HepG2 (cell line): ENCODE measurements around the gene KCTD14. TPM values are rescaled to one million over a fixed set of nuclear protein-coding genes. Genes with fewer than 3 reads are reported as not detected.
A peak's percentile ranks its signal among the peaks of the same experiment; 100 is the strongest.

Source experiments
- ATAC-seq: fragments of 200-7000 bp; cut with Tn5 transposase; 3 replicates; pipeline ENCODE4 v1.9.1; 2020; ENCODE audit warnings: mild to moderate bottlenecking, moderate library complexity
- BruUV-seq: library from RNA; stranded (reverse); fragments of 400-500 nt; replicated peaks from 2 replicates; lab custom pipeline; 2021; lab: Mats Ljungman, UMichigan
- CTCF ChIA-PET: fragments of 300-600 bp; formaldehyde crosslinking; extraction: SDS; loops from one replicate; lab custom pipeline; 2021; ENCODE audit warnings: low total read pairs, inconsistent platforms, low intra/inter-chr PET ratio; lab: Yijun Ruan, JAX
- POLR2A ChIA-PET: fragments of 350-600 bp; sonication (Branson Sonifier 250); formaldehyde crosslinking; loops from one replicate; lab custom pipeline; 2020; ENCODE audit warnings: antibody characterized with exemption, inconsistent platforms; lab: Yijun Ruan, JAX
- DNase-seq: peaks from one replicate; pipeline ENCODE4 v3.0.0-alpha.2; 2015; ENCODE audit warnings: low spot score
- FAIRE-seq: peaks from 3 replicates; lab custom pipeline; 2011; peaks lifted over from hg19 to GRCh38; lab: Jason Lieb, UNC
- H2AFZ ChIP-seq: one replicate; pipeline ENCODE4 v1.6.1; 2011; ENCODE audit warnings: low read length, inconsistent platforms
- H3K27ac ChIP-seq: fragments of 300-600 bp; 3 replicates; pipeline ENCODE4 v1.8.0; 2011; ENCODE audit warnings: mixed run types, mild to moderate bottlenecking, mixed read lengths, low read length, inconsistent platforms; ENCODE audit not compliant: insufficient read depth; ENCODE audit errors: extremely low read length
- H3K27me3 ChIP-seq, 2 experiments: fragments of 200-600 bp in 1 of 2; 2 replicates in 1 of 2; 3 replicates in 1 of 2; pipeline versions ENCODE4 v1.6.0 to v1.8.0; 2011; ENCODE audit warnings: low read length in 2 of 2, mild to moderate bottlenecking in 2 of 2, moderate library complexity in 2 of 2, inconsistent platforms in 1 of 2; ENCODE audit not compliant: insufficient read depth in 2 of 2, control insufficient read depth in 1 of 2
- H3K36me3 ChIP-seq, 2 experiments: fragments of 200-600 bp in 1 of 2; replicated peaks in 1 of 2; 2 replicates in 1 of 2; 3 replicates in 1 of 2; pipeline versions ENCODE4 v1.5.1 to v1.8.0; 2011; ENCODE audit warnings: low read length in 2 of 2, inconsistent platforms in 1 of 2; ENCODE audit not compliant: insufficient read depth in 2 of 2, control insufficient read depth in 1 of 2
- H3K4me1 ChIP-seq: 2 replicates; pipeline ENCODE4 v1.5.1; 2012; ENCODE audit warnings: low read length, inconsistent platforms; ENCODE audit not compliant: insufficient read depth
- H3K4me2 ChIP-seq: 2 replicates; pipeline ENCODE4 v1.6.0; 2011; ENCODE audit warnings: low read depth, low read length, inconsistent platforms
- H3K4me3 ChIP-seq, 3 experiments: fragments of 200-600 bp in 1 of 3; sonication (generic), shearing (Covaris generic) in 1 of 3; replicated peaks in 1 of 3; 2 replicates each; pipeline ENCODE4 v1.5.1; 2011 to 2016; ENCODE audit warnings: low read length in 3 of 3, inconsistent platforms in 2 of 3, low read depth in 2 of 3, mild to moderate bottlenecking in 2 of 3, control low read depth in 1 of 3, mixed read lengths in 1 of 3; ENCODE audit not compliant: insufficient read depth in 1 of 3
- H3K79me2 ChIP-seq: one replicate; pipeline ENCODE4 v1.6.1; 2011; ENCODE audit warnings: low read length, inconsistent platforms; ENCODE audit not compliant: insufficient read depth
- H3K9ac ChIP-seq: 2 replicates; pipeline ENCODE4 v1.6.0; 2011; ENCODE audit warnings: mild to moderate bottlenecking, low read depth, low read length, inconsistent platforms; ENCODE audit not compliant: insufficient read depth
- H3K9me3 ChIP-seq: 2 replicates; pipeline ENCODE4 v1.5.1; 2012; ENCODE audit warnings: mild to moderate bottlenecking, low read length
- H4K20me1 ChIP-seq: 2 replicates; pipeline ENCODE4 v1.6.0; 2011; ENCODE audit warnings: inconsistent platforms, mild to moderate bottlenecking, low read length, moderate library complexity; ENCODE audit not compliant: insufficient read depth
- BORCS8-MEF2B ChIP-seq: sonication (generic); formaldehyde crosslinking; IDR thresholded peaks from 2 replicates; pipeline ENCODE4 v1.8.0; 2022; ENCODE audit warnings: mild to moderate bottlenecking, missing genetic modification reagents
- CTCF ChIP-seq: sonication (generic); formaldehyde crosslinking; IDR thresholded peaks from 2 replicates; pipeline ENCODE4 v1.5.0; 2020; ENCODE audit warnings: mild to moderate bottlenecking, missing genetic modification reagents, moderate library complexity
- FOSL2 ChIP-seq: sonication (generic); formaldehyde crosslinking; IDR thresholded peaks from 2 replicates; pipeline ENCODE4 v1.4.0; 2020; ENCODE audit warnings: missing genetic modification reagents
- GPBP1L1 ChIP-seq: sonication (generic); formaldehyde crosslinking; IDR thresholded peaks from 2 replicates; pipeline ENCODE4 v1.5.0; 2020; ENCODE audit warnings: mild to moderate bottlenecking, missing genetic modification reagents
- HNRNPH1 ChIP-seq: fragments of 200-400 bp; formaldehyde crosslinking; optimal IDR thresholded peaks from 2 replicates; pipeline ENCODE3; 2017; ENCODE audit warnings: mild to moderate bottlenecking, low read depth, low read length
- JARID2 ChIP-seq: sonication (generic); formaldehyde crosslinking; IDR thresholded peaks from 2 replicates; pipeline ENCODE4 v1.8.1; 2023; ENCODE audit warnings: missing genetic modification reagents, inconsistent platforms; ENCODE audit not compliant: insufficient replicate concordance
- MEIS2 ChIP-seq: sonication (generic); formaldehyde crosslinking; IDR thresholded peaks from 2 replicates; pipeline ENCODE4 v1.9.0; 2021; ENCODE audit warnings: mild to moderate bottlenecking, missing genetic modification reagents
- PBX2 ChIP-seq: IDR thresholded peaks from 2 replicates; pipeline ENCODE4 v1.6.1; 2016; ENCODE audit warnings: control low read depth
- RCOR2 ChIP-seq: IDR thresholded peaks from 2 replicates; pipeline ENCODE4 v1.6.1; 2016; ENCODE audit warnings: missing biosample characterization, missing genetic modification reagents
- SMARCE1 ChIP-seq: fragments of 450-650 bp; IDR thresholded peaks from 2 replicates; pipeline ENCODE4 v1.6.1; 2017; ENCODE audit warnings: borderline replicate concordance
- SOX13 ChIP-seq, 3 experiments: fragments of 450-650 bp in 1 of 3; sonication (generic) in 1 of 3; formaldehyde crosslinking in 1 of 3; IDR thresholded peaks in 2 of 3; conservative IDR thresholded peaks in 1 of 3; 2 replicates each; pipeline versions ENCODE4 v1.5.0 to v1.6.1; 2016 to 2020; ENCODE audit warnings: antibody characterized with exemption in 1 of 3, mild to moderate bottlenecking in 1 of 3, missing compliant biosample characterization in 1 of 3, missing genetic modification reagents in 1 of 3, moderate library complexity in 1 of 3
- ZNF326 ChIP-seq: sonication (generic); formaldehyde crosslinking; IDR thresholded peaks from 2 replicates; pipeline ENCODE4 v1.4.0; 2020; ENCODE audit warnings: missing genetic modification reagents, borderline replicate concordance
- ZNF414 ChIP-seq: sonication (generic); formaldehyde crosslinking; IDR thresholded peaks from 2 replicates; pipeline ENCODE4 v1.5.0; 2020; ENCODE audit warnings: missing genetic modification reagents
- ZNF44 ChIP-seq: sonication (generic); formaldehyde crosslinking; IDR thresholded peaks from 2 replicates; pipeline ENCODE4 v1.5.1; 2020; ENCODE audit warnings: mild to moderate bottlenecking, missing genetic modification reagents
- ZNF670 ChIP-seq: sonication (generic); formaldehyde crosslinking; IDR thresholded peaks from 2 replicates; pipeline ENCODE4 v1.8.0; 2022; ENCODE audit warnings: mild to moderate bottlenecking, missing genetic modification reagents, borderline replicate concordance
- ZNF83 ChIP-seq: sonication (generic); formaldehyde crosslinking; IDR thresholded peaks from 2 replicates; pipeline ENCODE4 v1.4.0; 2020; ENCODE audit warnings: missing genetic modification reagents, mild to moderate bottlenecking, borderline replicate concordance
- WGBS: methylation state at CpG from one replicate; pipeline ENCODE4 v1.1.6; 2017; ENCODE audit warnings: low lambda C conversion rate; 5-methylcytosine and 5-hydroxymethylcytosine counted together
- in situ Hi-C: cut with HindIII; loops from 2 replicates; pipeline ENCODE4 v1.10.0; 2017; ENCODE audit warnings: low pct_unique_long_range_greater_than_20kb; ENCODE audit not compliant: extremely low pct_ligation_motif_present
- intact Hi-C: fragments of 100-400 bp; cut with micrococcal nuclease; formaldehyde crosslinking; loops from one replicate; pipeline ENCODE4 v1.10.0; 2022; ENCODE audit not compliant: unreplicated experiment
- polyA plus RNA-seq, 8 experiments: library from polyadenylated mRNA; depleted of rRNA in 3 of 8; stranded (reverse) in 7 of 8; unstranded in 1 of 8; fragments of >200 nt; fragmentation: Illumina TruSeq in 4 of 8; extraction: Trizol in 4 of 8; gene quantifications; 2 replicates each; pipeline versions ENCODE4 v1.2.1 to v1.2.3, GENCODE V29; 2011 to 2016; ENCODE audit warnings: low read depth in 4 of 8, missing spikeins in 1 of 8, mixed read lengths in 1 of 8; ENCODE audit not compliant: insufficient read depth in 1 of 8
- total RNA-seq, 5 experiments: library from RNA; depleted of rRNA; stranded (reverse); fragments of >200 nt; fragmentation: Illumina TruSeq; extraction: Trizol; gene quantifications; 2 replicates each; pipeline ENCODE4 v1.2.3, GENCODE V29; 2016; ENCODE audit warnings: low read depth in 1 of 5
- TF ChIP-seq, protein P1 (sequence below): sonication (generic); formaldehyde crosslinking; IDR thresholded peaks from 2 replicates; pipeline ENCODE4 v1.5.0; 2020; ENCODE audit warnings: missing genetic modification reagents, mild to moderate bottlenecking, borderline replicate concordance
- TF ChIP-seq, protein P2 (sequence below): sonication (generic); formaldehyde crosslinking; IDR thresholded peaks from 2 replicates; pipeline ENCODE4 v1.4.0; 2020; ENCODE audit warnings: missing genetic modification reagents

Gene KCTD14
- total and polyA plus RNA-seq, 2 of the 13 experiments (the other 11 are each of a cell fraction or from before 2014, with no cell fraction given), result 10.3 to 15.6 TPM

GRCh38 chr11:78034623-78035022 is 11.5 kb upstream of the KCTD14 start:
- Histone ChIP-seq H3K27ac (no peak overlapping the region), H3K4me3 (no peak overlapping the region), H3K79me2 (no peaks in the 10 kb centered on the region), H3K9me3 (no peaks in the 10 kb centered on the region), H3K4me1 (peaks cover 92% of the 10 kb centered on the region), H3K4me2 (peak overlapping the region; percentile 56), H4K20me1 (no peaks in the 10 kb centered on the region), H3K36me3 (no peaks in the 10 kb centered on the region), H3K27me3 (no peaks in the 10 kb centered on the region), H2AFZ (no peak overlapping the region), H3K9ac (no peak overlapping the region)
- no peak for FAIRE-seq
- no TSS peak for BruUV-seq
- WGBS, result 29% methylated on average over 10 of the region's 10 CpGs
- no peak for ATAC-seq
- in situ Hi-C loops (no loop called here), intact Hi-C loops (no loop called here)
- DNase-seq, result no peak
- CTCF ChIA-PET, result no interaction called here
- POLR2A ChIA-PET, result interaction anchor here (0.9 to 1.7 kb wide), 2 partner anchors 11 to 40 kb away, joined by 3 to 5 read pairs; no protein-coding TSS in a partner anchor
- TF ChIP-seq SOX13 (IDR thresholded peaks at IDR 0.05), result no peak
- TF ChIP-seq SOX13 (CRISPR knock-in tag; conservative IDR thresholded peaks at IDR 0.05 in 1 of 2, IDR thresholded peaks at IDR 0.05 in 1 of 2), result no peak
- TF ChIP-seq ZNF414 (CRISPR knock-in tag), result no peak
- TF ChIP-seq JARID2, result no peak
- TF ChIP-seq CTCF (CRISPR knock-in tag), result peak; percentile 24; the same call in 1 of the 2 replicates
- TF ChIP-seq FOSL2 (CRISPR knock-in tag), result peak; percentile 83
- no peak for TF ChIP-seq ZNF670 (CRISPR knock-in tag)
- no peak for TF ChIP-seq ZNF44 (CRISPR knock-in tag)
- TF ChIP-seq GPBP1L1 (CRISPR knock-in tag), result no peak
- TF ChIP-seq HNRNPH1, result no peak
- TF ChIP-seq SMARCE1, result no peak
- TF ChIP-seq RCOR2 (CRISPR knock-in tag), result no peak
- no peak for TF ChIP-seq ZNF83
- no peak for TF ChIP-seq BORCS8-MEF2B (CRISPR knock-in tag)
- TF ChIP-seq PBX2 (CRISPR knock-in tag), result no peak
- TF ChIP-seq ZNF326, result no peak
- TF ChIP-seq, protein P1, sequence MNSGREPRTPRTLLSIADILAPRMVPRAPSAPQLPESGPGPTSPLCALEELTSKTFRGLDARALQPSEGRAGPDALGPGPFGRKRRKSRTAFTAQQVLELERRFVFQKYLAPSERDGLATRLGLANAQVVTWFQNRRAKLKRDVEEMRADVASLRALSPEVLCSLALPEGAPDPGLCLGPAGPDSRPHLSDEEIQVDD (CRISPR knock-in tag), result no peak
- TF ChIP-seq MEIS2 (CRISPR knock-in tag), result no peak
- TF ChIP-seq, protein P2, sequence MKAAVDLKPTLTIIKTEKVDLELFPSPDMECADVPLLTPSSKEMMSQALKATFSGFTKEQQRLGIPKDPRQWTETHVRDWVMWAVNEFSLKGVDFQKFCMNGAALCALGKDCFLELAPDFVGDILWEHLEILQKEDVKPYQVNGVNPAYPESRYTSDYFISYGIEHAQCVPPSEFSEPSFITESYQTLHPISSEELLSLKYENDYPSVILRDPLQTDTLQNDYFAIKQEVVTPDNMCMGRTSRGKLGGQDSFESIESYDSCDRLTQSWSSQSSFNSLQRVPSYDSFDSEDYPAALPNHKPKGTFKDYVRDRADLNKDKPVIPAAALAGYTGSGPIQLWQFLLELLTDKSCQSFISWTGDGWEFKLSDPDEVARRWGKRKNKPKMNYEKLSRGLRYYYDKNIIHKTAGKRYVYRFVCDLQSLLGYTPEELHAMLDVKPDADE (CRISPR knock-in tag), result no peak
